SHP77 treated with DMSO at 0.1 percent for 48 hours (cell line): Measurements from ENCODE around the gene KLF4.
"Not testable (repeated sequence)": the region's sequence is repeated elsewhere in the genome, so short reads cannot be mapped to it uniquely, and the experiment has no call there.

Experiments used
- DNase-seq: peaks from one replicate; lab custom pipeline; 2025; lab: John Stamatoyannopoulos, UW

Gene KLF4

GRCh38 chr9:107489687-107490605, at the start of gene KLF4:
Gene KLF4 (minus strand): TSS chr9:107489769. CDS start chr9:107489172, 597 bp downstream.
- DNase-seq = peak; percentile 37

GRCh38 chr9:107536462-107536861, 46.9 kb upstream of the KLF4 start:
- no peak for DNase-seq

- DNase-seq = no peak
Observed at GRCh38 chr9:107534510-107535078, 45.0 kb upstream of the KLF4 start.

- no peak for DNase-seq
Observed at GRCh38 chr9:107530679-107531078, 41.1 kb upstream of the KLF4 start.

GRCh38 chr9:107528686-107529085, 39.1 kb upstream of the KLF4 start:
- no peak for DNase-seq

- no peak for DNase-seq
Observed at GRCh38 chr9:107523539-107523938, 34.0 kb upstream of the KLF4 start.

GRCh38 chr9:107520186-107520585, 30.6 kb upstream of the KLF4 start:
- DNase-seq = no peak

GRCh38 chr9:107518037-107518807, 28.7 kb upstream of the KLF4 start:
- DNase-seq = no peak

GRCh38 chr9:107513464-107514100, 24.0 kb upstream of the KLF4 start:
- no peak for DNase-seq

GRCh38 chr9:107504585-107505455, 15.3 kb upstream of the KLF4 start:
- DNase-seq = peak; percentile 64

- DNase-seq = no peak
Observed at GRCh38 chr9:107502464-107502863, 12.9 kb upstream of the KLF4 start.

GRCh38 chr9:107500421-107501200, 11.0 kb upstream of the KLF4 start:
- DNase-seq = not testable (repeated sequence)

GRCh38 chr9:107496976-107497375, 7.4 kb upstream of the KLF4 start:
- DNase-seq = no peak

- no peak for DNase-seq
Observed at GRCh38 chr9:107492381-107492970, 2.9 kb upstream of the KLF4 start.

GRCh38 chr9:107491081-107492053, 1.8 kb upstream of the KLF4 start:
- DNase-seq = no peak

GRCh38 chr9:107490606-107490970, 1.0 kb upstream of the KLF4 start:
- not testable (repeated sequence) for DNase-seq

- DNase-seq = no peak
Observed at GRCh38 chr9:107489144-107489673, 360 bp downstream of the KLF4 start.

GRCh38 chr9:107488375-107489143, 1.0 kb downstream of the KLF4 start:
- no peak for DNase-seq
